ENCODE measurements around the gene TBCCD1.

- no peak for TF ChIP-seq CTCF (optimal IDR thresholded peaks at IDR 0.05 in 1 of 3, IDR thresholded peaks at IDR 0.05 in 1 of 3, conservative IDR thresholded peaks at IDR 0.05 in 1 of 3; ENCODE audit: extremely low read depth in 1 of 3, insufficient read depth in 2 of 3, low read length in 3 of 3)
- no peak for TF ChIP-seq EZH2 (IDR thresholded peaks at IDR 0.05; ENCODE audit: low read length)
Observed at GRCh38 chr3:186532598-186533072, 34.5 kb downstream of the TBCCD1 start.
